ENCODE measurements around the gene C10orf53.
A peak's percentile ranks its signal among the peaks of the same experiment; 100 is the strongest.

Gene C10orf53

GRCh38 chr10:49679480-49679893, at the start of gene C10orf53:
Gene C10orf53, plus strand, starts transcription at chr10:49679651. Its CDS starts 47 bp downstream, at chr10:49679698.
- peak; percentile 44 for DNase-seq

GRCh38 chr10:49631975-49632374, 47.5 kb upstream of the C10orf53 start:
- no peak for DNase-seq

- no peak for DNase-seq
These were observed 46.8 kb upstream of the C10orf53 start for GRCh38 chr10:49632406-49633317.

GRCh38 chr10:49633327-49634068, 46.0 kb upstream of the C10orf53 start:
- DNase-seq: no peak

GRCh38 chr10:49634069-49634660, 45.3 kb upstream of the C10orf53 start:
- no peak for DNase-seq

GRCh38 chr10:49642311-49642710, 37.1 kb upstream of the C10orf53 start:
- DNase-seq: no peak

- no peak for DNase-seq
These were observed 36.0 kb upstream of the C10orf53 start for GRCh38 chr10:49643241-49644034.

GRCh38 chr10:49644035-49644646, 35.3 kb upstream of the C10orf53 start:
- no peak for DNase-seq

GRCh38 chr10:49645417-49645816, 34.0 kb upstream of the C10orf53 start:
- DNase-seq: no peak

GRCh38 chr10:49645871-49646870, 33.3 kb upstream of the C10orf53 start:
- DNase-seq: no peak

GRCh38 chr10:49647554-49647953, 31.9 kb upstream of the C10orf53 start:
- no peak for DNase-seq

GRCh38 chr10:49647985-49648795, 31.3 kb upstream of the C10orf53 start:
- DNase-seq: no peak

- no peak for DNase-seq
These were observed 30.2 kb upstream of the C10orf53 start for GRCh38 chr10:49649294-49649693.

GRCh38 chr10:49649936-49650723, 29.3 kb upstream of the C10orf53 start:
- no peak for DNase-seq

GRCh38 chr10:49650724-49651034, 28.8 kb upstream of the C10orf53 start:
- DNase-seq: no peak

GRCh38 chr10:49651039-49651835, 28.2 kb upstream of the C10orf53 start:
- no peak for DNase-seq

- DNase-seq: no peak
These were observed 27.5 kb upstream of the C10orf53 start for GRCh38 chr10:49651917-49652316.
